Effector CD4-positive, alpha-beta T cell (primary cell): ENCODE measurements around the gene CCT8L2.
"Not testable (repeated sequence)": the region's sequence is repeated elsewhere in the genome, so short reads cannot be mapped to it uniquely, and the experiment has no call there.

ENCODE experiments used
- DNase-seq: peaks from one replicate; pipeline ENCODE4 v3.0.0-alpha.2; 2020

CCT8L2 gene

GRCh38 chr22:16558376-16558945 lies 34.1 kb downstream of the CCT8L2 start:
- not testable (repeated sequence) for DNase-seq

GRCh38 chr22:16557511-16557910 lies 35.1 kb downstream of the CCT8L2 start:
- not testable (repeated sequence) for DNase-seq

GRCh38 chr22:16555077-16555994 lies 37.3 kb downstream of the CCT8L2 start:
- not testable (repeated sequence) for DNase-seq

- DNase-seq, result not testable (repeated sequence)
These were observed 49.3 kb downstream of the CCT8L2 start for GRCh38 chr22:16543310-16543709.
